SK-N-SH (cell line): ENCODE data around the gene KDSR. TPM values are rescaled to one million over a fixed set of nuclear protein-coding genes. Genes with fewer than 3 reads are reported as not detected.

Experiments
- CTCF ChIA-PET: fragments of 300-600, 350-600 bp; formaldehyde crosslinking; extraction: SDS; loops from one replicate; lab custom pipeline; 2021; lab: Yijun Ruan, JAX
- POLR2A ChIA-PET: fragments of 350-600 bp; sonication (Branson Sonifier 250); formaldehyde crosslinking; extraction: SDS; loops from one replicate; lab custom pipeline; 2020; ENCODE audit warnings: antibody characterized with exemption, inconsistent platforms; lab: Yijun Ruan, JAX
- DNase-seq: peaks from one replicate; pipeline ENCODE4 v3.0.0; 2012
- H2AFZ ChIP-seq: fragments of 200-600 bp; sonication (generic); 2 replicates; pipeline ENCODE4 v1.8.1; 2016; ENCODE audit warnings: antibody characterized with exemption, mild to moderate bottlenecking, low read depth
- H3F3A ChIP-seq: fragments of 200-600 bp; sonication (generic); replicated peaks from 2 replicates; pipeline ENCODE3; 2016; ENCODE audit warnings: antibody characterized with exemption, mild to moderate bottlenecking; ENCODE audit not compliant: insufficient read depth
- H3K27ac ChIP-seq, 2 experiments: fragments of 200-500 bp in 1 of 2; fragments of 200-600 bp in 1 of 2; sonication (Bioruptor generic) in 1 of 2; sonication (generic), shearing (Covaris generic) in 1 of 2; 2 replicates each; pipeline versions ENCODE4 v1.5.1 to v1.6.1; 2014 to 2016; ENCODE audit warnings: low read depth in 2 of 2, inconsistent platforms in 1 of 2, low read length in 1 of 2, mild to moderate bottlenecking in 1 of 2, mixed read lengths in 1 of 2
- H3K27me3 ChIP-seq: fragments of 200-600 bp; sonication (generic), shearing (Covaris generic); 2 replicates; pipeline ENCODE4 v1.6.1; 2016; ENCODE audit warnings: mixed run types; ENCODE audit not compliant: insufficient read depth
- H3K36me3 ChIP-seq, 2 experiments: fragments of 200-500 bp in 1 of 2; fragments of 200-600 bp in 1 of 2; sonication (Bioruptor generic) in 1 of 2; sonication (generic) in 1 of 2; replicated peaks in 1 of 2; 2 replicates each; pipeline versions ENCODE3 to v1.5.1; 2014 to 2016; ENCODE audit warnings: low read length in 1 of 2, mild to moderate bottlenecking in 1 of 2; ENCODE audit not compliant: insufficient read depth in 2 of 2, control insufficient read depth in 1 of 2
- H3K4me1 ChIP-seq, 2 experiments: fragments of 200-500 bp in 1 of 2; fragments of 200-600 bp in 1 of 2; sonication (Bioruptor generic) in 1 of 2; sonication (generic), shearing (Covaris generic) in 1 of 2; 2 replicates each; pipeline versions ENCODE4 v1.5.1 to v1.6.1; 2014 to 2016; ENCODE audit warnings: low read depth in 1 of 2, low read length in 1 of 2, mixed run types in 1 of 2; ENCODE audit not compliant: insufficient read depth in 2 of 2, control insufficient read depth in 1 of 2
- H3K4me2 ChIP-seq: fragments of 200-600 bp; sonication (generic), shearing (Covaris generic); 2 replicates; pipeline ENCODE4 v1.6.1; 2017; ENCODE audit warnings: mixed run types
- H3K4me3 ChIP-seq, 2 experiments: fragments of 200-500 bp in 1 of 2; fragments of 200-600 bp in 1 of 2; sonication (Bioruptor generic) in 1 of 2; sonication (generic), shearing (Covaris generic) in 1 of 2; 2 replicates each; pipeline versions ENCODE4 v1.5.1 to v1.8.1; 2014 to 2016; ENCODE audit warnings: low read depth in 2 of 2, inconsistent platforms in 1 of 2, low read length in 1 of 2, mild to moderate bottlenecking in 1 of 2, mixed read lengths in 1 of 2, moderate library complexity in 1 of 2
- H3K79me2 ChIP-seq: fragments of 200-600 bp; sonication (generic); 2 replicates; pipeline ENCODE4 v1.8.1; 2017; ENCODE audit warnings: mild to moderate bottlenecking; ENCODE audit not compliant: insufficient read depth
- H3K9ac ChIP-seq: fragments of 200-600 bp; sonication (generic); 2 replicates; pipeline ENCODE4 v1.6.1; 2017; ENCODE audit warnings: mixed run types
- H3K9me2 ChIP-seq: fragments of 200-600 bp; sonication (generic); 2 replicates; pipeline ENCODE4 v1.6.1; 2017; ENCODE audit warnings: mixed run types
- H3K9me3 ChIP-seq: fragments of 200-600 bp; sonication (generic); 2 replicates; pipeline ENCODE4 v1.6.1; 2017; ENCODE audit warnings: mixed run types, mild to moderate bottlenecking, moderate library complexity
- H4K20me1 ChIP-seq: fragments of 200-600 bp; sonication (generic); 2 replicates; pipeline ENCODE4 v1.6.1; 2017; ENCODE audit warnings: mild to moderate bottlenecking, mixed run types; ENCODE audit not compliant: insufficient read depth
- EP300 ChIP-seq, 2 experiments: IDR thresholded peaks; 2 replicates each; pipeline versions ENCODE4 v1.4.0 to v1.6.1; 2012; ENCODE audit warnings: borderline replicate concordance in 1 of 2, low read depth in 1 of 2, low read length in 1 of 2
- EZH2phosphoT487 ChIP-seq: fragments of 200-600 bp; sonication (generic); IDR thresholded peaks from 2 replicates; pipeline ENCODE4 v1.6.1; 2017; ENCODE audit warnings: low read depth, mixed run types, mild to moderate bottlenecking, antibody characterized with exemption, moderate library complexity, borderline replicate concordance
- FOSL2 ChIP-seq: IDR thresholded peaks from 2 replicates; pipeline ENCODE4 v1.4.0; 2012; ENCODE audit warnings: low read depth, mild to moderate bottlenecking, moderate library complexity, borderline replicate concordance
- FOXJ3 ChIP-seq: sonication (generic); formaldehyde crosslinking; IDR thresholded peaks from 2 replicates; pipeline ENCODE4 v1.5.1; 2020; ENCODE audit warnings: mild to moderate bottlenecking, missing genetic modification reagents
- FOXM1 ChIP-seq: IDR thresholded peaks from 2 replicates; pipeline ENCODE4 v1.4.0; 2012; ENCODE audit warnings: low read depth, mild to moderate bottlenecking
- GABPA ChIP-seq: IDR thresholded peaks from 2 replicates; pipeline ENCODE4 v1.4.0; 2012; ENCODE audit warnings: low read depth, mild to moderate bottlenecking
- MEF2A ChIP-seq: IDR thresholded peaks from 2 replicates; pipeline ENCODE4 v1.4.0; 2012; ENCODE audit warnings: low read depth, borderline replicate concordance
- MXI1 ChIP-seq: IDR thresholded peaks from 2 replicates; pipeline ENCODE4 v1.6.1; 2012; ENCODE audit warnings: mild to moderate bottlenecking, low read depth, low read length, improper control_type of control experiment
- PBX3 ChIP-seq: IDR thresholded peaks from 2 replicates; pipeline ENCODE4; 2012
- POLR2AphosphoS5 ChIP-seq: IDR thresholded peaks from 2 replicates; pipeline ENCODE4 v1.6.1; 2012; ENCODE audit warnings: low read depth, low read length
- RCOR1 ChIP-seq: fragments of 150-350 bp; IDR thresholded peaks from 2 replicates; pipeline ENCODE4 v1.6.1; 2017; ENCODE audit warnings: antibody characterized with exemption, low read length
- RXRA ChIP-seq: IDR thresholded peaks from 2 replicates; pipeline ENCODE4 v1.4.0; 2012; ENCODE audit warnings: low read depth, mild to moderate bottlenecking, borderline replicate concordance
- TAF1 ChIP-seq: IDR thresholded peaks from 2 replicates; pipeline ENCODE4 v1.6.1; 2012; ENCODE audit warnings: low read depth, mild to moderate bottlenecking, low read length, moderate library complexity, borderline replicate concordance
- TCF12 ChIP-seq: IDR thresholded peaks from 2 replicates; pipeline ENCODE4 v1.4.0; 2012
- TEAD4 ChIP-seq: IDR thresholded peaks from 2 replicates; pipeline ENCODE4 v1.4.0; 2012; ENCODE audit warnings: mild to moderate bottlenecking, borderline replicate concordance; ENCODE audit not compliant: insufficient read depth
- USF1 ChIP-seq: IDR thresholded peaks from 2 replicates; pipeline ENCODE4 v1.4.0; 2012; ENCODE audit warnings: low read depth, borderline replicate concordance
- USF2 ChIP-seq: fragments of 150-350 bp; IDR thresholded peaks from 2 replicates; pipeline ENCODE4 v1.6.1; 2017; ENCODE audit warnings: antibody characterized with exemption, low read length, low read depth, borderline replicate concordance
- WGBS: methylation state at CpG from one replicate; pipeline ENCODE4 v1.1.6; 2017; ENCODE audit warnings: low lambda C conversion rate; 5-methylcytosine and 5-hydroxymethylcytosine counted together
- polyA plus RNA-seq, 3 experiments: library from polyadenylated mRNA; depleted of rRNA; stranded (reverse); fragments of >200 nt; gene quantifications; 2 replicates each; pipeline ENCODE4 v1.2.3, GENCODE V29; 2012
- TF ChIP-seq, protein P1 (sequence below): IDR thresholded peaks from 2 replicates; pipeline ENCODE4 v1.4.0; 2012; ENCODE audit warnings: low read depth

Gene KDSR
- polyA plus RNA-seq, 1 of the 3 experiments (the other 2 are of a cell fraction) = 22.3 TPM

DNA sequence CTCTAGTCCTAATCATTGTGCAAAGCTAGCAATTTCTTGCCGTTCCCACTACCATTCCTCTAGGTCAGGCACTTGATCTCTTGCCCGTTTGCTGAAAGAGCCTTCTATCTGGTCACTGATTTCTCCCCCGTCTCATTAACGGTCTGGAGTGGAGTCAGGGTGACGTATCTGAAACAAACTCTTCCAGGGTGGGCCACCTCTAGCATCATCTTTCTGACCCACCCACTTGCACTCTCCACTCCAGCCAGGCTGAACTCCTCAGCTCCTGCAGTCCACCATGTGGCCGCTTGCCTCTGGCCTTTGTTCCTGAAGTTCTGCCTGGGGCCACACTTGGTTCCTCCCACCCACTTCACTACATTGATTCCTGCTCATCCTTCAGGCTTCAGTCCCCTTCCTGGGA, 60.8 kb downstream of the KDSR start:
- H3K4me2 ChIP-seq = no peak overlapping the region
- CTCF ChIA-PET = interaction anchor here (1.0 to 6.1 kb wide), 3 partner anchors 9 to 16 kb away, joined by 3 to 46 read pairs (median 7); partner anchors contain the start of gene BCL2
- TF ChIP-seq USF2 (no peak), PBX3 (no peak), FOXJ3 (CRISPR knock-in tag) (no peak), USF1 (no peak), RXRA (no peak), TEAD4 (no peak)
- H3K9me3 ChIP-seq = no peaks in the 10 kb centered on the region
- POLR2A ChIA-PET = no interaction called here
- H3F3A ChIP-seq = no peaks in the 10 kb centered on the region
- H3K9ac ChIP-seq = no peak overlapping the region
- H3K27me3 ChIP-seq = no peaks in the 10 kb centered on the region
- no peaks in the 10 kb centered on the region for H3K36me3 ChIP-seq
- no peaks in the 10 kb centered on the region for H4K20me1 ChIP-seq
- peaks cover 0 to 24% of the 10 kb centered on the region in 2 experiments; a peak in 2 of 4 replicates for H3K4me1 ChIP-seq
- no peak overlapping the region for H3K4me3 ChIP-seq
- no peak overlapping the region for H3K27ac ChIP-seq
- DNase-seq = no peak
- no peak overlapping the region for H2AFZ ChIP-seq
- no peaks in the 10 kb centered on the region for H3K79me2 ChIP-seq
- 88% methylated on average over 6 of the region's 6 CpGs for WGBS
- no peaks in the 10 kb centered on the region for H3K9me2 ChIP-seq

GRCh38 chr18:63303547-63303946, 63.5 kb downstream of the KDSR start:
- no peaks in the 10 kb centered on the region for H3F3A ChIP-seq
- 96% methylated on average over 3 of the region's 3 CpGs for WGBS
- no peaks in the 10 kb centered on the region for H3K27me3 ChIP-seq
- no peak overlapping the region for H3K4me2 ChIP-seq
- ChIA-PET POLR2A (no interaction called here), CTCF (interaction anchor here (1.9 kb wide), 1 partner anchor 287 kb away, joined by 5 read pairs; no protein-coding TSS in a partner anchor)
- no peaks in the 10 kb centered on the region for H4K20me1 ChIP-seq
- TF ChIP-seq FOXJ3 (CRISPR knock-in tag) (no peak), RCOR1 (no peak), POLR2AphosphoS5 (no peak), USF1 (no peak), PBX3 (no peak), MXI1 (no peak), MEF2A (no peak), USF2 (no peak), EZH2phosphoT487 (no peak), TAF1 (no peak), TCF12 (no peak), TEAD4 (no peak), EP300 (IDR thresholded peaks at IDR 0.05; ENCODE audit: borderline replicate concordance in 1 of 2, low read depth in 1 of 2, low read length in 1 of 2) (no peak), FOXM1 (no peak), FOSL2 (no peak), GABPA (no peak)
- TF ChIP-seq, protein P1, sequence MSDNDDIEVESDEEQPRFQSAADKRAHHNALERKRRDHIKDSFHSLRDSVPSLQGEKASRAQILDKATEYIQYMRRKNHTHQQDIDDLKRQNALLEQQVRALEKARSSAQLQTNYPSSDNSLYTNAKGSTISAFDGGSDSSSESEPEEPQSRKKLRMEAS = no peak
- H3K4me3 ChIP-seq = no peak overlapping the region
- H3K36me3 ChIP-seq = no peaks in the 10 kb centered on the region
- H3K9ac ChIP-seq = no peak overlapping the region
- no peaks in the 10 kb centered on the region for H3K79me2 ChIP-seq
- H2AFZ ChIP-seq = no peak overlapping the region
- H3K9me3 ChIP-seq = no peaks in the 10 kb centered on the region
- H3K27ac ChIP-seq = no peak overlapping the region
- DNase-seq = no peak
- no peaks in the 10 kb centered on the region for H3K9me2 ChIP-seq
- peaks cover 3 to 21% of the 10 kb centered on the region in 2 experiments; a peak in 3 of 4 replicates for H3K4me1 ChIP-seq
